HepG2 (cell line): Measurements from ENCODE around the gene PDZD7.

ENCODE experiments used
- HMG20B ChIP-seq: conservative IDR thresholded peaks from 2 replicates; pipeline ENCODE4 v1.6.1; 2016; ENCODE audit warnings: missing genetic modification reagents, missing compliant biosample characterization
- HNF4A ChIP-seq: sonication (generic); formaldehyde crosslinking; IDR thresholded peaks from 2 replicates; pipeline ENCODE4 v1.4.0; 2020; ENCODE audit warnings: missing genetic modification reagents
- JUNB ChIP-seq: sonication (generic); formaldehyde crosslinking; IDR thresholded peaks from 2 replicates; pipeline ENCODE4 v1.8.0; 2022; ENCODE audit warnings: missing genetic modification reagents, mild to moderate bottlenecking, borderline replicate concordance
- MAZ ChIP-seq, 2 experiments: sonication (generic) in 1 of 2; formaldehyde crosslinking in 1 of 2; IDR thresholded peaks; 2 replicates each; pipeline versions ENCODE4 v1.5.0 to v1.6.1; 2012 to 2020; ENCODE audit warnings: low read depth in 2 of 2, mild to moderate bottlenecking in 2 of 2, borderline replicate concordance in 1 of 2, improper control_type of control experiment in 1 of 2, low read length in 1 of 2, missing genetic modification reagents in 1 of 2, moderate library complexity in 1 of 2
- MYC ChIP-seq: sonication (generic); formaldehyde crosslinking; IDR thresholded peaks from 2 replicates; pipeline ENCODE4 v1.9.0; 2021; ENCODE audit warnings: missing genetic modification reagents, borderline replicate concordance
- NFE2L2 ChIP-seq: fragments of 150-350 bp; IDR thresholded peaks from 2 replicates; pipeline ENCODE4 v1.6.1; 2014; ENCODE audit warnings: low read length
- SRF ChIP-seq: IDR thresholded peaks from 2 replicates; pipeline ENCODE4 v1.6.1; 2011; ENCODE audit warnings: mild to moderate bottlenecking, low read depth, low read length, moderate library complexity
- ZFP1 ChIP-seq: IDR thresholded peaks from 2 replicates; pipeline ENCODE4 v1.6.1; 2016
- ZNF24 ChIP-seq: fragments of 450-650 bp; IDR thresholded peaks from 2 replicates; pipeline ENCODE4 v1.6.1; 2017; ENCODE audit warnings: antibody characterized with exemption, mild to moderate bottlenecking
- ZNF850 ChIP-seq: sonication (generic); formaldehyde crosslinking; conservative IDR thresholded peaks from 2 replicates; pipeline ENCODE4 v1.9.0; 2021; ENCODE audit warnings: mild to moderate bottlenecking, missing genetic modification reagents
- TF ChIP-seq, protein P1 (sequence below): IDR thresholded peaks from 2 replicates; pipeline ENCODE4 v1.6.1; 2012; ENCODE audit warnings: inconsistent platforms
- TF ChIP-seq, protein P2 (sequence below): sonication (generic); formaldehyde crosslinking; IDR thresholded peaks from 2 replicates; pipeline ENCODE4 v1.5.1; 2020; ENCODE audit warnings: missing genetic modification reagents, mild to moderate bottlenecking, borderline replicate concordance
- TF ChIP-seq, protein P3 (sequence below): sonication (generic); formaldehyde crosslinking; IDR thresholded peaks from 2 replicates; pipeline ENCODE4 v1.5.0; 2020; ENCODE audit warnings: mild to moderate bottlenecking, missing genetic modification reagents, moderate library complexity

DNA sequence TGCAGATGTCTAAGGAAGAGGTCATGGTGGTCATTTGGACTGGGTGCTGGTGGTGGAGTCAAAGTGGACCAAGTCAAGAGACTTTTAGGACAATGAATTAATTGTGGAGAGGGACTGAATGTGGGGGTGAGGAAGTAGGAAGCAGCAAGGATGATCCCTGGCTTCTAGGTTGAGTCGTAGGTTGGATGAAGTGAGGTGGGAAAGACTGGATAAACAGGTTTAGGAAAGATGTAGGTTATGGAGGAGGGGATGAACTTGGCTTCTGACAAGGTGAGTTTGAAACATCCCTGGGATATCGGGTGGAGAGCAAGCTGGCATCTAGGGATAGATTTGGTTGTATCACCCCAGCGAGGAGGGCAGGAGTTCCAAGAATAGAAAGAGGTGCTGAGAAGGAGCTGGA is 54.0 kb downstream of the PDZD7 start:
- TF ChIP-seq HMG20B (CRISPR knock-in tag), result no peak
- TF ChIP-seq SRF, result no peak
- TF ChIP-seq ZFP1 (CRISPR knock-in tag), result no peak
- TF ChIP-seq HNF4A (CRISPR knock-in tag), result no peak
- TF ChIP-seq ZNF850, result no peak
- TF ChIP-seq MAZ (IDR thresholded peaks at IDR 0.05; ENCODE audit: borderline replicate concordance, low read depth, low read length), result no peak
- no peak for TF ChIP-seq MAZ (CRISPR knock-in tag; IDR thresholded peaks at IDR 0.05; ENCODE audit: low read depth)
- TF ChIP-seq, protein P1, sequence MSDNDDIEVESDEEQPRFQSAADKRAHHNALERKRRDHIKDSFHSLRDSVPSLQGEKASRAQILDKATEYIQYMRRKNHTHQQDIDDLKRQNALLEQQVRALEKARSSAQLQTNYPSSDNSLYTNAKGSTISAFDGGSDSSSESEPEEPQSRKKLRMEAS, result no peak
- TF ChIP-seq, protein P2, sequence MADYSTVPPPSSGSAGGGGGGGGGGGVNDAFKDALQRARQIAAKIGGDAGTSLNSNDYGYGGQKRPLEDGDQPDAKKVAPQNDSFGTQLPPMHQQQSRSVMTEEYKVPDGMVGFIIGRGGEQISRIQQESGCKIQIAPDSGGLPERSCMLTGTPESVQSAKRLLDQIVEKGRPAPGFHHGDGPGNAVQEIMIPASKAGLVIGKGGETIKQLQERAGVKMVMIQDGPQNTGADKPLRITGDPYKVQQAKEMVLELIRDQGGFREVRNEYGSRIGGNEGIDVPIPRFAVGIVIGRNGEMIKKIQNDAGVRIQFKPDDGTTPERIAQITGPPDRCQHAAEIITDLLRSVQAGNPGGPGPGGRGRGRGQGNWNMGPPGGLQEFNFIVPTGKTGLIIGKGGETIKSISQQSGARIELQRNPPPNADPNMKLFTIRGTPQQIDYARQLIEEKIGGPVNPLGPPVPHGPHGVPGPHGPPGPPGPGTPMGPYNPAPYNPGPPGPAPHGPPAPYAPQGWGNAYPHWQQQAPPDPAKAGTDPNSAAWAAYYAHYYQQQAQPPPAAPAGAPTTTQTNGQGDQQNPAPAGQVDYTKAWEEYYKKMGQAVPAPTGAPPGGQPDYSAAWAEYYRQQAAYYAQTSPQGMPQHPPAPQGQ (CRISPR knock-in tag), result no peak
- TF ChIP-seq JUNB, result no peak
- TF ChIP-seq MYC (CRISPR knock-in tag), result no peak
- TF ChIP-seq NFE2L2, result no peak
- TF ChIP-seq, protein P3, sequence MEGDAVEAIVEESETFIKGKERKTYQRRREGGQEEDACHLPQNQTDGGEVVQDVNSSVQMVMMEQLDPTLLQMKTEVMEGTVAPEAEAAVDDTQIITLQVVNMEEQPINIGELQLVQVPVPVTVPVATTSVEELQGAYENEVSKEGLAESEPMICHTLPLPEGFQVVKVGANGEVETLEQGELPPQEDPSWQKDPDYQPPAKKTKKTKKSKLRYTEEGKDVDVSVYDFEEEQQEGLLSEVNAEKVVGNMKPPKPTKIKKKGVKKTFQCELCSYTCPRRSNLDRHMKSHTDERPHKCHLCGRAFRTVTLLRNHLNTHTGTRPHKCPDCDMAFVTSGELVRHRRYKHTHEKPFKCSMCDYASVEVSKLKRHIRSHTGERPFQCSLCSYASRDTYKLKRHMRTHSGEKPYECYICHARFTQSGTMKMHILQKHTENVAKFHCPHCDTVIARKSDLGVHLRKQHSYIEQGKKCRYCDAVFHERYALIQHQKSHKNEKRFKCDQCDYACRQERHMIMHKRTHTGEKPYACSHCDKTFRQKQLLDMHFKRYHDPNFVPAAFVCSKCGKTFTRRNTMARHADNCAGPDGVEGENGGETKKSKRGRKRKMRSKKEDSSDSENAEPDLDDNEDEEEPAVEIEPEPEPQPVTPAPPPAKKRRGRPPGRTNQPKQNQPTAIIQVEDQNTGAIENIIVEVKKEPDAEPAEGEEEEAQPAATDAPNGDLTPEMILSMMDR (CRISPR knock-in tag), result no peak
- no peak for TF ChIP-seq ZNF24
